Neural cell (in vitro differentiated cells): ENCODE results near the gene LHB. TPM values are rescaled to one million over a fixed set of nuclear protein-coding genes. Genes with fewer than 3 reads are reported as not detected.

Experiments used
- H2AFZ ChIP-seq: fragments of 200-600, 300-800 bp; sonication (generic), shearing (Covaris generic); 2 replicates; pipeline ENCODE4 v1.6.0; 2014; ENCODE audit warnings: low read depth, mild to moderate bottlenecking, antibody characterized with exemption, low read length, moderate library complexity
- H3F3A ChIP-seq: fragments of 200-600 bp; shearing (Covaris generic); 2 replicates; pipeline ENCODE4 v1.6.1; 2016; ENCODE audit warnings: mild to moderate bottlenecking, moderate library complexity, mixed read lengths, antibody characterized with exemption, low read length; ENCODE audit not compliant: insufficient read depth, poor library complexity, severe bottlenecking
- H3K27ac ChIP-seq: fragments of 200-600, 300-800 bp; sonication (generic), shearing (Covaris generic); 2 replicates; pipeline ENCODE4 v1.5.1; 2014; ENCODE audit warnings: mild to moderate bottlenecking, low read length, moderate library complexity
- H3K27me3 ChIP-seq: fragments of 300-800, 200-600 bp; sonication (generic), shearing (Covaris generic); 2 replicates; pipeline ENCODE4 v1.6.0; 2014; ENCODE audit warnings: mild to moderate bottlenecking, low read depth, low read length, moderate library complexity; ENCODE audit not compliant: insufficient read depth
- H3K36me3 ChIP-seq: fragments of 300-800, 200-600 bp; sonication (generic), shearing (Covaris generic); 2 replicates; pipeline ENCODE4 v1.5.1; 2014; ENCODE audit warnings: mild to moderate bottlenecking, antibody characterized with exemption, low read length, moderate library complexity; ENCODE audit not compliant: insufficient read depth
- H3K4me2 ChIP-seq: fragments of 300-800, 200-600 bp; sonication (generic), shearing (Covaris generic); 2 replicates; pipeline ENCODE4 v1.6.0; 2014; ENCODE audit warnings: mild to moderate bottlenecking, low read length
- H3K4me3 ChIP-seq: fragments of 300-800, 200-600 bp; sonication (generic), shearing (Covaris generic); 2 replicates; pipeline ENCODE4 v1.5.1; 2014; ENCODE audit warnings: mild to moderate bottlenecking, low read length, moderate library complexity
- H3K79me2 ChIP-seq: fragments of 200-600 bp; shearing (Covaris generic); replicated peaks from 2 replicates; pipeline ENCODE4 v1.6.0; 2014; ENCODE audit warnings: mild to moderate bottlenecking, low read length, moderate library complexity; ENCODE audit not compliant: insufficient read depth
- H3K9ac ChIP-seq: fragments of 300-800, 200-600 bp; sonication (generic), shearing (Covaris generic); 2 replicates; pipeline ENCODE4 v1.6.1; 2016; ENCODE audit warnings: mild to moderate bottlenecking, low read length, mixed read lengths
- H3K9me2 ChIP-seq: fragments of 200-600 bp; shearing (Covaris generic); 2 replicates; pipeline ENCODE4 v1.6.1; 2016; ENCODE audit warnings: mild to moderate bottlenecking, low read length, mixed read lengths; ENCODE audit not compliant: insufficient read depth
- H3K9me3 ChIP-seq: fragments of 200-600, 300-800 bp; sonication (generic), shearing (Covaris generic); 2 replicates; pipeline ENCODE4 v1.6.1; 2016; ENCODE audit warnings: mild to moderate bottlenecking, mixed run types, low read length, moderate library complexity, mixed read lengths
- H4K20me1 ChIP-seq: fragments of 200-600 bp; shearing (Covaris generic); 2 replicates; pipeline ENCODE4 v1.6.1; 2016; ENCODE audit warnings: mild to moderate bottlenecking, mixed run types; ENCODE audit not compliant: insufficient read depth
- EP300 ChIP-seq: fragments of 450-650 bp; conservative IDR thresholded peaks from 2 replicates; pipeline ENCODE4 v1.6.1; 2014; ENCODE audit warnings: antibody characterized with exemption, mild to moderate bottlenecking, moderate library complexity; ENCODE audit not compliant: poor library complexity, severe bottlenecking
- EZH2 ChIP-seq: fragments of 200-600, 300-800 bp; shearing (Covaris generic), sonication (generic); IDR thresholded peaks from 2 replicates; pipeline ENCODE4 v1.6.1; 2014; ENCODE audit warnings: antibody characterized with exemption, low read length, borderline replicate concordance, mild to moderate bottlenecking; ENCODE audit not compliant: insufficient read depth, poor library complexity, severe bottlenecking
- MXI1 ChIP-seq: fragments of 450-650 bp; conservative IDR thresholded peaks from 2 replicates; pipeline ENCODE4 v1.6.1; 2014; ENCODE audit warnings: antibody characterized with exemption, mild to moderate bottlenecking; ENCODE audit not compliant: poor library complexity, severe bottlenecking
- POLR2AphosphoS5 ChIP-seq: IDR thresholded peaks from 2 replicates; pipeline ENCODE4 v1.6.1; 2012
- RAD21 ChIP-seq: fragments of 450-650 bp; conservative IDR thresholded peaks from 2 replicates; pipeline ENCODE4 v1.6.1; 2014; ENCODE audit warnings: antibody characterized with exemption, mild to moderate bottlenecking, moderate library complexity
- REST ChIP-seq: IDR thresholded peaks from 2 replicates; pipeline ENCODE4 v1.6.1; 2012; ENCODE audit warnings: borderline replicate concordance
- SMC3 ChIP-seq: fragments of 450-650 bp; conservative IDR thresholded peaks from 2 replicates; pipeline ENCODE4 v1.6.1; 2014; ENCODE audit warnings: antibody characterized with exemption, mild to moderate bottlenecking, moderate library complexity; ENCODE audit not compliant: poor library complexity
- TAF1 ChIP-seq: IDR thresholded peaks from 2 replicates; pipeline ENCODE4 v1.6.1; 2012; ENCODE audit warnings: low read depth
- polyA plus RNA-seq: library from polyadenylated mRNA; depleted of rRNA; stranded (reverse); fragments of >200 nt; gene quantifications from 2 replicates; pipeline ENCODE4 v1.2.3, GENCODE V29; 2014
- TF ChIP-seq, protein P1 (sequence below): fragments of 450-650 bp; IDR thresholded peaks from 2 replicates; pipeline ENCODE4 v1.5.1; 2014; ENCODE audit warnings: antibody characterized with exemption, mild to moderate bottlenecking, moderate library complexity; ENCODE audit not compliant: poor library complexity, severe bottlenecking

The LHB gene
- polyA plus RNA-seq, 1 donor from 2014 or later = not detected

DNA sequence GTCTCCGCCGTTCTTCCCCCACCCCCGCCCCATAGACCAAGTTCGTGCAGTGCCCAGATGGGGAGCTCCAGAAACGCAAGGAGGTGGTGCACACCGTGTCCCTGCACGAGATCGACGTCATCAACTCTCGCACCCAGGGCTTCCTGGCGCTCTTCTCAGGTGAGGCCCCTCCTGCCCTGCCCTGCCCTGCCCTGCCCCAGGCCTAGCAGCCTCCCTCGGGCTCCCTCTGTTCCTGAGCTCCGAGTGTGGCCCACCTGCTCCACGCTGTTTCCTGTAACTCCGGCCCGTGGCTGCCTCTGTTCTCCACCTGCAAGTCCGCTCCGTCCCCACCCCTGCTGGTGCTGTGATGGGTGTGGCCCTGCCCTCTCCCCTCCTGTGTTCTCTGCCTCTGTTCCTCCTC is 6.4 kb downstream of the LHB start:
- H3K27me3 ChIP-seq = no peaks in the 10 kb centered on the region

DNA sequence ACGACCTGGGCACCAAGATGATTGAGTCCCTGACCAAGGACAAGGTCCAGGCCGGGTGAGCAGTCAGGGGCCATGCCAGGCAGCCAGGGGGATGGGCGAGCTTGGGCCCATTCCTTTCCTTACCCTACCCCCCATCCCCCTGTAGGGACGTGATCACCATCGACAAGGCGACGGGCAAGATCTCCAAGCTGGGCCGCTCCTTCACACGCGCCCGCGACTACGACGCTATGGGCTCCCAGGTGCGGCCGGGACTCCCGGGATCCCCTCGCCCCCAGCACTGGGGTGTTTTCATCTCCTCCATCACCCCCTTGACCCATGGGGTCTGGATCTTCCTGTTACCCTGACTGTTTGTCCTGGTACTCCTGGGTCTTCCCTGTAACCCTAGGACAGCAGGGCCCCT is 7.1 kb downstream of the LHB start:
- Histone ChIP-seq H3K9me3 (no peaks in the 10 kb centered on the region), H3K36me3 (no peaks in the 10 kb centered on the region), H3F3A (no peaks in the 10 kb centered on the region), H3K79me2 (no peaks in the 10 kb centered on the region), H2AFZ (no peak overlapping the region), H3K27ac (no peak overlapping the region), H3K4me2 (no peak overlapping the region), H3K27me3 (no peaks in the 10 kb centered on the region), H3K9ac (no peak overlapping the region), H4K20me1 (no peaks in the 10 kb centered on the region), H3K4me3 (no peak overlapping the region), H3K9me2 (no peaks in the 10 kb centered on the region)
- TF ChIP-seq EP300 = no peak
- no peak for TF ChIP-seq MXI1
- TF ChIP-seq REST = no peak
- no peak for TF ChIP-seq SMC3
- TF ChIP-seq, protein P1, sequence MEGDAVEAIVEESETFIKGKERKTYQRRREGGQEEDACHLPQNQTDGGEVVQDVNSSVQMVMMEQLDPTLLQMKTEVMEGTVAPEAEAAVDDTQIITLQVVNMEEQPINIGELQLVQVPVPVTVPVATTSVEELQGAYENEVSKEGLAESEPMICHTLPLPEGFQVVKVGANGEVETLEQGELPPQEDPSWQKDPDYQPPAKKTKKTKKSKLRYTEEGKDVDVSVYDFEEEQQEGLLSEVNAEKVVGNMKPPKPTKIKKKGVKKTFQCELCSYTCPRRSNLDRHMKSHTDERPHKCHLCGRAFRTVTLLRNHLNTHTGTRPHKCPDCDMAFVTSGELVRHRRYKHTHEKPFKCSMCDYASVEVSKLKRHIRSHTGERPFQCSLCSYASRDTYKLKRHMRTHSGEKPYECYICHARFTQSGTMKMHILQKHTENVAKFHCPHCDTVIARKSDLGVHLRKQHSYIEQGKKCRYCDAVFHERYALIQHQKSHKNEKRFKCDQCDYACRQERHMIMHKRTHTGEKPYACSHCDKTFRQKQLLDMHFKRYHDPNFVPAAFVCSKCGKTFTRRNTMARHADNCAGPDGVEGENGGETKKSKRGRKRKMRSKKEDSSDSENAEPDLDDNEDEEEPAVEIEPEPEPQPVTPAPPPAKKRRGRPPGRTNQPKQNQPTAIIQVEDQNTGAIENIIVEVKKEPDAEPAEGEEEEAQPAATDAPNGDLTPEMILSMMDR = no peak
- no peak for TF ChIP-seq RAD21

More for the DNA sequence above, 6.4 kb downstream of the LHB start:
- Histone ChIP-seq H3F3A (no peaks in the 10 kb centered on the region), H3K27ac (no peak overlapping the region), H2AFZ (no peak overlapping the region), H3K4me3 (no peak overlapping the region), H4K20me1 (no peaks in the 10 kb centered on the region), H3K9ac (no peak overlapping the region), H3K9me2 (no peaks in the 10 kb centered on the region), H3K4me2 (no peak overlapping the region), H3K36me3 (no peaks in the 10 kb centered on the region), H3K9me3 (no peaks in the 10 kb centered on the region), H3K79me2 (no peaks in the 10 kb centered on the region)
- no peak for TF ChIP-seq POLR2AphosphoS5
- no peak for TF ChIP-seq SMC3
- TF ChIP-seq TAF1 = no peak
- TF ChIP-seq REST = no peak
- no peak for TF ChIP-seq EP300
- no peak for TF ChIP-seq MXI1
- no peak for TF ChIP-seq EZH2
- TF ChIP-seq, protein P1 = no peak
- TF ChIP-seq RAD21 = no peak
